Colonic mucosa (tissue), 4 donors: ENCODE data around the gene FYTTD1. TPM values are rescaled to one million over a fixed set of nuclear protein-coding genes. Genes with fewer than 3 reads are reported as not detected.

Source experiments
- DNase-seq: peaks from one replicate; pipeline ENCODE4 v3.0.0-alpha.2; 2020
- H3K27ac ChIP-seq: fragments of 200-600 bp; one replicate; pipeline ENCODE4 v1.8.0; 2021
- H3K27me3 ChIP-seq: fragments of 200-600 bp; one replicate; pipeline ENCODE4 v1.8.0; 2021
- H3K36me3 ChIP-seq: fragments of 200-600 bp; one replicate; pipeline ENCODE4 v1.8.0; 2021
- H3K4me1 ChIP-seq: fragments of 200-600 bp; one replicate; pipeline ENCODE4 v1.8.0; 2021; ENCODE audit warnings: mild to moderate bottlenecking
- H3K4me3 ChIP-seq: fragments of 200-600 bp; one replicate; pipeline ENCODE4 v1.8.0; 2021
- H3K9ac ChIP-seq, 2 donors: one replicate each; pipeline ENCODE4 v1.7.0; 2013; ENCODE audit warnings: control low read depth in 2 of 2, low read depth in 2 of 2, low read length in 2 of 2
- H3K9me3 ChIP-seq: fragments of 200-600 bp; one replicate; pipeline ENCODE4 v1.8.0; 2021
- CTCF ChIP-seq: fragments of 200-600 bp; IDR thresholded peaks from one replicate; pipeline ENCODE4 v1.8.0; 2022; ENCODE audit warnings: antibody characterized with exemption, mild to moderate bottlenecking
- intact Hi-C: fragments of 100-400 bp; cut with DNase I; formaldehyde crosslinking; loops from one replicate; pipeline ENCODE4 v1.14.1; 2022
- total RNA-seq, 2 donors: library from RNA; stranded (reverse); fragmentation: NEBNext Ultra II Directional in 1 of 2; extraction: Animal tissue kit (Norgen Biotek cat#: 25700) in 1 of 2; gene quantifications; one replicate each; pipeline ENCODE4 v1.2.1, GENCODE V29; 2021
- donor health status: healthy.
- donor health status: DM: no; HTN: no; CAD: no.
- donor health status: DM: no; HTN: no; CAD: no.

The FYTTD1 gene
- total RNA-seq, 2 donors from 2014 or later: 27.1 to 37.7 TPM

- H3K36me3 ChIP-seq: no peaks in the 10 kb centered on the region
- TF ChIP-seq CTCF: no peak
- H3K9ac ChIP-seq: no peak overlapping the region
- H3K27me3 ChIP-seq: no peaks in the 10 kb centered on the region
- intact Hi-C loops: no loop called here
- H3K4me3 ChIP-seq: no peak overlapping the region
- peaks cover 6% of the 10 kb centered on the region for H3K4me1 ChIP-seq
- DNase-seq: no peak
- H3K27ac ChIP-seq: no peak overlapping the region
- no peaks in the 10 kb centered on the region for H3K9me3 ChIP-seq
Measured at GRCh38 chr3:197756704-197757103, 7.0 kb downstream of the FYTTD1 start.

GRCh38 chr3:197758512-197758911, 8.8 kb downstream of the FYTTD1 start:
- intact Hi-C loops: no loop called here
- Histone ChIP-seq H3K4me1 (no peaks in the 10 kb centered on the region), H3K4me3 (no peak overlapping the region), H3K9me3 (no peaks in the 10 kb centered on the region), H3K27ac (no peak overlapping the region), H3K27me3 (no peaks in the 10 kb centered on the region), H3K9ac (no peak overlapping the region), H3K36me3 (no peaks in the 10 kb centered on the region)
- DNase-seq: no peak
- TF ChIP-seq CTCF: no peak

DNA sequence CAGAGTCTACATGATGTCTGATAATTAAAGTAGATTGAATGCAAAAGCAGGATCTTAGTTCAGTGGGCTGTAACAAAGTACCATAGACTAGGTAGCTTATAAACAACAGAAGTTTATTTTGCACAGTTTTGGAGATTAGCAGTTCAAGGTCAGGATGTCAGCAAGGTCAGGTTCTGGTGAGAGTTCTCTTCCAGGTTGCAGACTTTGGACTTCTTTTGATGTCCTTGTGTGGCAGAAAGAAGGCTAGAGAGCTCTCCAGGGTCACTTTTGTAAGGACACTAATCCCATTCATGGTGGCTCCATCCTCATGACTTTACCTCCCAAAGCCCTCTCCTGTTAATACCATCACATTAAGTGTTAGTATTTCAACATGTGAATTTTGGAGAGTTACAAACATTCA, 12.1 kb downstream of the FYTTD1 start:
- TF ChIP-seq CTCF: no peak
- no peaks in the 10 kb centered on the region for H3K4me1 ChIP-seq
- no peaks in the 10 kb centered on the region for H3K9me3 ChIP-seq
- H3K36me3 ChIP-seq: no peaks in the 10 kb centered on the region
- H3K9ac ChIP-seq: no peak overlapping the region
- H3K27ac ChIP-seq: no peak overlapping the region
- DNase-seq: no peak
- no peak overlapping the region for H3K4me3 ChIP-seq
- intact Hi-C loops: no loop called here
- H3K27me3 ChIP-seq: no peaks in the 10 kb centered on the region

GRCh38 chr3:197775317-197775716, 25.6 kb downstream of the FYTTD1 start:
- Histone ChIP-seq H3K4me1 (no peaks in the 10 kb centered on the region), H3K4me3 (no peak overlapping the region), H3K9me3 (no peaks in the 10 kb centered on the region), H3K27ac (no peak overlapping the region), H3K27me3 (no peaks in the 10 kb centered on the region), H3K36me3 (peaks cover 20% of the 10 kb centered on the region), H3K9ac (no peak overlapping the region)
- DNase-seq: no peak
- no peak for TF ChIP-seq CTCF
- intact Hi-C loops: no loop called here

- TF ChIP-seq CTCF: no peak
- Histone ChIP-seq H3K27me3 (no peaks in the 10 kb centered on the region), H3K9ac (no peak overlapping the region), H3K27ac (no peak overlapping the region), H3K9me3 (no peaks in the 10 kb centered on the region), H3K4me3 (no peak overlapping the region), H3K36me3 (peaks cover 11% of the 10 kb centered on the region), H3K4me1 (no peaks in the 10 kb centered on the region)
- DNase-seq: no peak
- intact Hi-C loops: no loop called here
Measured at GRCh38 chr3:197782230-197782629, 32.5 kb downstream of the FYTTD1 start.
